ENCODE data around the gene INMT. TPM values are rescaled to one million over a fixed set of nuclear protein-coding genes. Genes with fewer than 3 reads are reported as not detected.
A peak's percentile ranks its signal among the peaks of the same experiment; 100 is the strongest.

The INMT gene
- total RNA-seq, 1 experiment from 2014 or later = 0.24 TPM

- DNase-seq = no peak
- Histone ChIP-seq H3K36me3 (no peaks in the 10 kb centered on the region), H3K27ac (no peak overlapping the region), H3K9me3 (replicated peaks) (no peaks in the 10 kb centered on the region), H3K27me3 (peaks cover 9% of the 10 kb centered on the region; the same call in 1 of the 2 replicates), H3K4me1 (no peaks in the 10 kb centered on the region), H3K4me3 (no peak overlapping the region)
Observed at GRCh38 chr7:30734497-30734896, 17.4 kb upstream of the INMT start.

- Histone ChIP-seq H3K4me3 (no peak overlapping the region), H3K36me3 (no peaks in the 10 kb centered on the region), H3K27me3 (peaks cover 4% of the 10 kb centered on the region; the same call in 1 of the 2 replicates), H3K4me1 (no peaks in the 10 kb centered on the region), H3K27ac (no peak overlapping the region), H3K9me3 (replicated peaks) (no peaks in the 10 kb centered on the region)
- DNase-seq = no peak
Observed at GRCh38 chr7:30735631-30736030, 16.3 kb upstream of the INMT start.

GRCh38 chr7:30736291-30736690 is 15.6 kb upstream of the INMT start:
- no peaks in the 10 kb centered on the region for H3K4me1 ChIP-seq
- no peak overlapping the region for H3K4me3 ChIP-seq
- no peaks in the 10 kb centered on the region for H3K36me3 ChIP-seq
- no peaks in the 10 kb centered on the region; the same call in 1 of the 2 replicates for H3K27me3 ChIP-seq
- no peak overlapping the region for H3K27ac ChIP-seq
- DNase-seq = no peak
- H3K9me3 ChIP-seq (replicated peaks) = no peaks in the 10 kb centered on the region

GRCh38 chr7:30738026-30738915 is 13.7 kb upstream of the INMT start:
- Histone ChIP-seq H3K27me3 (no peaks in the 10 kb centered on the region; the same call in 1 of the 2 replicates), H3K36me3 (no peaks in the 10 kb centered on the region), H3K4me3 (no peak overlapping the region), H3K4me1 (no peaks in the 10 kb centered on the region), H3K9me3 (replicated peaks) (no peaks in the 10 kb centered on the region), H3K27ac (no peak overlapping the region)
- DNase-seq = no peak

- H3K27ac ChIP-seq = no peak overlapping the region
- no peaks in the 10 kb centered on the region for H3K36me3 ChIP-seq
- no peaks in the 10 kb centered on the region; the same call in none of the 2 replicates for H3K27me3 ChIP-seq
- H3K4me1 ChIP-seq = no peaks in the 10 kb centered on the region
- no peaks in the 10 kb centered on the region for H3K9me3 ChIP-seq (replicated peaks)
- no peak for DNase-seq
- no peak overlapping the region for H3K4me3 ChIP-seq
Observed at GRCh38 chr7:30739691-30740090, 12.2 kb upstream of the INMT start.

GRCh38 chr7:30740417-30741181 is 11.3 kb upstream of the INMT start:
- Histone ChIP-seq H3K27ac (no peak overlapping the region), H3K27me3 (no peaks in the 10 kb centered on the region; the same call in none of the 2 replicates), H3K36me3 (no peaks in the 10 kb centered on the region), H3K4me3 (no peak overlapping the region), H3K4me1 (no peaks in the 10 kb centered on the region), H3K9me3 (replicated peaks) (no peaks in the 10 kb centered on the region)
- DNase-seq = peak; percentile 65 to 83

- no peaks in the 10 kb centered on the region for H3K36me3 ChIP-seq
- H3K4me3 ChIP-seq = no peak overlapping the region
- no peaks in the 10 kb centered on the region; the same call in none of the 2 replicates for H3K27me3 ChIP-seq
- no peaks in the 10 kb centered on the region for H3K4me1 ChIP-seq
- no peak overlapping the region for H3K27ac ChIP-seq
- no peaks in the 10 kb centered on the region for H3K9me3 ChIP-seq (replicated peaks)
- no peak for DNase-seq
Observed at GRCh38 chr7:30741289-30741688, 10.6 kb upstream of the INMT start.

- peak in 1 of 2 experiments; percentile 38 for DNase-seq
- Histone ChIP-seq H3K27me3 (no peaks in the 10 kb centered on the region; the same call in 1 of the 2 replicates), H3K4me3 (no peak overlapping the region), H3K9me3 (replicated peaks) (no peaks in the 10 kb centered on the region), H3K27ac (no peak overlapping the region), H3K4me1 (no peaks in the 10 kb centered on the region), H3K36me3 (no peaks in the 10 kb centered on the region)
Observed at GRCh38 chr7:30743371-30744074, 8.4 kb upstream of the INMT start.

GRCh38 chr7:30744075-30744417 is 7.9 kb upstream of the INMT start:
- no peak overlapping the region for H3K4me3 ChIP-seq
- no peaks in the 10 kb centered on the region; the same call in 1 of the 2 replicates for H3K27me3 ChIP-seq
- H3K27ac ChIP-seq = no peak overlapping the region
- H3K9me3 ChIP-seq (replicated peaks) = no peaks in the 10 kb centered on the region
- no peaks in the 10 kb centered on the region for H3K4me1 ChIP-seq
- H3K36me3 ChIP-seq = no peaks in the 10 kb centered on the region
- no peak for DNase-seq

GRCh38 chr7:30745261-30745941 is 6.5 kb upstream of the INMT start:
- DNase-seq = no peak
- Histone ChIP-seq H3K4me1 (peaks cover 5% of the 10 kb centered on the region), H3K27me3 (no peaks in the 10 kb centered on the region; the same call in 1 of the 2 replicates), H3K4me3 (no peak overlapping the region), H3K27ac (no peak overlapping the region), H3K36me3 (no peaks in the 10 kb centered on the region), H3K9me3 (replicated peaks) (peaks cover 3% of the 10 kb centered on the region; the same call in 1 of the 2 replicates)

- H3K36me3 ChIP-seq = no peaks in the 10 kb centered on the region
- peaks cover 28% of the 10 kb centered on the region for H3K4me1 ChIP-seq
- peaks cover 3% of the 10 kb centered on the region; the same call in 1 of the 2 replicates for H3K9me3 ChIP-seq (replicated peaks)
- H3K27me3 ChIP-seq = no peaks in the 10 kb centered on the region
- peak overlapping the region; percentile 58 for H3K27ac ChIP-seq
- no peak overlapping the region for H3K4me3 ChIP-seq
- no peak for DNase-seq
Observed at GRCh38 chr7:30750010-30750409, 1.9 kb upstream of the INMT start.

GRCh38 chr7:30750683-30751650 is 968 bp upstream of the INMT start:
- DNase-seq = peak; percentile 92 to 93
- no peaks in the 10 kb centered on the region for H3K27me3 ChIP-seq
- H3K4me1 ChIP-seq = peaks cover 28% of the 10 kb centered on the region
- no peaks in the 10 kb centered on the region for H3K36me3 ChIP-seq
- no peak overlapping the region for H3K4me3 ChIP-seq
- peaks cover 3% of the 10 kb centered on the region; the same call in 1 of the 2 replicates for H3K9me3 ChIP-seq (replicated peaks)
- peak overlapping the region; percentile 58 for H3K27ac ChIP-seq

- DNase-seq = no peak
- Histone ChIP-seq H3K36me3 (no peaks in the 10 kb centered on the region), H3K4me1 (peaks cover 28% of the 10 kb centered on the region), H3K27me3 (no peaks in the 10 kb centered on the region), H3K9me3 (replicated peaks) (peaks cover 3% of the 10 kb centered on the region; the same call in 1 of the 2 replicates), H3K27ac (no peak overlapping the region), H3K4me3 (no peak overlapping the region)
Observed at GRCh38 chr7:30752484-30752883, 549 bp downstream of the INMT start.
